ENCODE measurements around the gene CAMK1D. TPM values are rescaled to one million over a fixed set of nuclear protein-coding genes. Genes with fewer than 3 reads are reported as not detected.

The CAMK1D gene
- total and polyA plus RNA-seq, 2 of the 8 experiments (the other 6 are each of a cell fraction or from before 2014, with no cell fraction given) = 3.5 to 10.6 TPM

DNA sequence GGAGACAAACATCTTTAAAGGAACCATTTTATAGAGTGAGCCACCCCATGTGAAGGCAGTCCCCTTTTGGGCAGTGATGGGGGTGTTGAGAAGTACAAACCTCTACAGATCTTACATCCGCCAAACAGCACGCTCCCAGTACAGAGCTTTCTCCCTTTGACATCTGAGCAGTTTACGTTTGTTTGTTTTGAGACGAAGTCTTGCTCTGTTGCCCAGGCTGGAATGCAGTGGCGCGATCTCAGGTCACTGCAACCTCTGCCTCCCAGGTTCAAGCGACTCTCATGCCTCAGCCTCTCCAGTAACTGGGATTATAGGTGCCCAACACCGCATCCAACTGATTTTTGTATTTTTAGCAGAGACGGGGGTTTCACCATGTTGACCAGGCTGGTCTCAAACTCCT lies 523.2 kb downstream of the CAMK1D start:
- Histone ChIP-seq H3K14ac (ENCODE audit: insufficient read length) (no peak overlapping the region), H3K79me1 (ENCODE audit: low read depth, low read length) (no peaks in the 10 kb centered on the region), H4K91ac (replicated peaks; ENCODE audit: insufficient read length, low read length) (no peak overlapping the region), H2BK20ac (ENCODE audit: low read length) (no peak overlapping the region), H2BK120ac (replicated peaks; ENCODE audit: low read depth, low read length) (no peak overlapping the region), H3K23ac (ENCODE audit: insufficient read length) (no peak overlapping the region), H3K9me3 (ENCODE audit: insufficient read depth in 2 of 2, low read depth in 1 of 2, low read length in 1 of 2) (no peaks in the 10 kb centered on the region), H3K27ac (ENCODE audit: low read depth, low read length) (no peak overlapping the region), H3K4ac (replicated peaks; ENCODE audit: insufficient read length, low read depth, low read length) (no peak overlapping the region), H3K4me2 (ENCODE audit: insufficient read depth in 1 of 2, low read depth in 2 of 2, low read length in 2 of 2) (no peak overlapping the region), H4K8ac (ENCODE audit: extremely low read depth, insufficient read depth, low read length) (no peak overlapping the region), H3K18ac (ENCODE audit: extremely low read depth, low read length) (no peak overlapping the region), H2BK5ac (ENCODE audit: low read depth, low read length) (no peak overlapping the region), H3K56ac (replicated peaks; ENCODE audit: insufficient read length, low read depth, low read length) (no peak overlapping the region), H3K4me1 (replicated peaks in 1 of 4; ENCODE audit: control insufficient read depth in 3 of 4, insufficient read depth in 4 of 4, low read length in 3 of 4) (no peaks in the 10 kb centered on the region), H2BK15ac (ENCODE audit: low read length) (no peak overlapping the region), H3K36me3 (ENCODE audit: control insufficient read depth in 2 of 4, insufficient read depth in 4 of 4, low read length in 3 of 4) (no peaks in the 10 kb centered on the region), H2BK12ac (ENCODE audit: low read depth, low read length) (no peak overlapping the region), H3K27me3 (replicated peaks in 1 of 4; ENCODE audit: control insufficient read depth in 3 of 4, extremely low read depth in 1 of 4, insufficient read depth in 3 of 4, low read length in 3 of 4) (no peaks in the 10 kb centered on the region), H4K20me1 (replicated peaks in 1 of 2; ENCODE audit: control insufficient read depth in 1 of 2, insufficient read depth in 2 of 2, low read length in 2 of 2) (no peaks in the 10 kb centered on the region), H3K9ac (replicated peaks in 1 of 4; ENCODE audit: extremely low read depth in 1 of 4, low read depth in 3 of 4, low read length in 3 of 4) (no peak overlapping the region), H3K79me2 (ENCODE audit: control insufficient read depth in 1 of 2, insufficient read depth in 2 of 2, low read length in 2 of 2) (no peaks in the 10 kb centered on the region), H3K4me3 (ENCODE audit: extremely low read depth in 1 of 4, insufficient read depth in 2 of 4, low read depth in 3 of 4, low read length in 4 of 4) (no peak overlapping the region), H4K5ac (ENCODE audit: insufficient read length, low read depth, low read length) (no peak overlapping the region), H2AK5ac (ENCODE audit: low read depth, low read length) (no peak overlapping the region), H2AFZ (ENCODE audit: low read length) (no peak overlapping the region), H3K23me2 (ENCODE audit: low read depth, low read length) (no peaks in the 10 kb centered on the region)
- 89% methylated on average over 9 of the region's 9 CpGs; no CpG with 5 or more reads in 1 of the 2 experiments for WGBS, 2 experiments (ENCODE audit: extremely low coverage in 1 of 2, insufficient coverage in 1 of 2, insufficient read length in 1 of 2, insufficient replicate concordance in 2 of 2, low coverage in 1 of 2, low lambda C conversion rate in 2 of 2, missing lambda C conversion rate in 1 of 2)
- DNase-seq (ENCODE audit: low read depth in 1 of 2, low spot score in 2 of 2) = no peak
- ChIA-PET POLR2A (ENCODE audit: partially characterized antibody) (no interaction called here), CTCF (ENCODE audit: partially characterized antibody) (interaction anchor here (1.1 to 1.5 kb wide), 3 partner anchors 14 to 34 kb away, joined by 3 read pairs; no protein-coding TSS in a partner anchor)
- no peak for FAIRE-seq

All from H1 (cell line).